Measurements from ENCODE around the gene CYTL1. TPM values are rescaled to one million over a fixed set of nuclear protein-coding genes. Genes with fewer than 3 reads are reported as not detected.

Gene CYTL1
- total RNA-seq, 1 experiment from 2014 or later = not detected

DNA sequence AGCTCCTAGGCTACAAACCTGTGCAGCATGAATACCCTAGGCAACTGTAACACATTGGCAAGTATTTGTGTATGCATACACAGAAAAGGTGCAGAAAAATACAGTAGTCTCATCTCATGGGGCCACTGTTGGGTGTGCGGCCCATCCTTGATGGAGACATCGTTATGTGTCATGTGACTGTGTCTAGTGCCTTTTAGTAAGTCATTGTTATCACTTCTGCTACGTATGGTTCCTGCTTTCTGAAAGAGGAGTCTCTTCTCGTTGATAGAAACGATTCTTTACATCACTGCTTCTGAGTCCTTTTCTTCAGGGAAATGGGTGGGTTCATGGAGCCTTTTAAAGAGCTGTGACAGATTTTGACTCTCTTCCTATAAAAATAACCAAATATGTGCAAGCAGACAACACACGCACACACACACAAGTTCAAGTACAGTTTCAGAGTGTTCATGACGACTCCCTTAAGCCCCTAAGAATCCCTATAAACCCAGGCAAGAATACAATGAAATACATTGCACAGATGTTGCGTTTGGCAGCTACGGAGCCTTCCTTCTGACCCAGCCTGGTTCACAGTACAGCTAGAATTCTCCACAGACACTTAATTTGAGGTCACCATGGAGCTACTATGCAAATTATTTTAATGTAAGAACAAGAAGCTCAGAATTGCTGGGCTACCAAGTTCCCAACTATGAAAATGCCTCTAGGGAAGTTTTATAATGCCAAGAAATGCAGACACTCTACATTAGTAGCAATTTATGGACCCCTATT is 21.8 kb upstream of the CYTL1 start:
- ChIA-PET POLR2A (ENCODE audit: unreplicated experiment) (no interaction called here), CTCF (no interaction called here)
- BruUV-seq (replicated peaks) = no TSS peak
- Histone ChIP-seq H3K4me3 (ENCODE audit: low read length) (no peak overlapping the region), H3K9me3 (ENCODE audit: low read length) (no peaks in the 10 kb centered on the region), H3K79me2 (ENCODE audit: low read length) (no peaks in the 10 kb centered on the region), H3K9me2 (replicated peaks; ENCODE audit: low read length) (no peaks in the 10 kb centered on the region), H3F3A (ENCODE audit: low read length, unreplicated experiment) (no peaks in the 10 kb centered on the region), H3K27me3 (ENCODE audit: low read length) (no peaks in the 10 kb centered on the region), H2AFZ (ENCODE audit: low read length) (no peak overlapping the region), H4K20me1 (ENCODE audit: low read length) (no peaks in the 10 kb centered on the region), H3K9ac (ENCODE audit: low read length) (no peak overlapping the region), H3K36me3 (ENCODE audit: low read depth, low read length) (no peaks in the 10 kb centered on the region), H3K4me1 (ENCODE audit: insufficient read depth, low read length) (peaks cover 23% of the 10 kb centered on the region), H3K4me2 (ENCODE audit: low read length) (no peak overlapping the region), H3K27ac (ENCODE audit: low read length) (no peak overlapping the region)
- intact Hi-C loops (cut with micrococcal nuclease) = no loop called here
- ATAC-seq (no peak), DNase-seq (no peak)
- TF ChIP-seq EZH2 (IDR thresholded peaks at IDR 0.05; ENCODE audit: low read length, unreplicated experiment) (no peak), EZH2phosphoT487 (IDR thresholded peaks at IDR 0.05; ENCODE audit: borderline replicate concordance, low read length) (no peak)
- TF ChIP-seq, protein P1, sequence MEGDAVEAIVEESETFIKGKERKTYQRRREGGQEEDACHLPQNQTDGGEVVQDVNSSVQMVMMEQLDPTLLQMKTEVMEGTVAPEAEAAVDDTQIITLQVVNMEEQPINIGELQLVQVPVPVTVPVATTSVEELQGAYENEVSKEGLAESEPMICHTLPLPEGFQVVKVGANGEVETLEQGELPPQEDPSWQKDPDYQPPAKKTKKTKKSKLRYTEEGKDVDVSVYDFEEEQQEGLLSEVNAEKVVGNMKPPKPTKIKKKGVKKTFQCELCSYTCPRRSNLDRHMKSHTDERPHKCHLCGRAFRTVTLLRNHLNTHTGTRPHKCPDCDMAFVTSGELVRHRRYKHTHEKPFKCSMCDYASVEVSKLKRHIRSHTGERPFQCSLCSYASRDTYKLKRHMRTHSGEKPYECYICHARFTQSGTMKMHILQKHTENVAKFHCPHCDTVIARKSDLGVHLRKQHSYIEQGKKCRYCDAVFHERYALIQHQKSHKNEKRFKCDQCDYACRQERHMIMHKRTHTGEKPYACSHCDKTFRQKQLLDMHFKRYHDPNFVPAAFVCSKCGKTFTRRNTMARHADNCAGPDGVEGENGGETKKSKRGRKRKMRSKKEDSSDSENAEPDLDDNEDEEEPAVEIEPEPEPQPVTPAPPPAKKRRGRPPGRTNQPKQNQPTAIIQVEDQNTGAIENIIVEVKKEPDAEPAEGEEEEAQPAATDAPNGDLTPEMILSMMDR (conservative IDR thresholded peaks at IDR 0.05; ENCODE audit: low read depth, low read length) = no peak

DNA sequence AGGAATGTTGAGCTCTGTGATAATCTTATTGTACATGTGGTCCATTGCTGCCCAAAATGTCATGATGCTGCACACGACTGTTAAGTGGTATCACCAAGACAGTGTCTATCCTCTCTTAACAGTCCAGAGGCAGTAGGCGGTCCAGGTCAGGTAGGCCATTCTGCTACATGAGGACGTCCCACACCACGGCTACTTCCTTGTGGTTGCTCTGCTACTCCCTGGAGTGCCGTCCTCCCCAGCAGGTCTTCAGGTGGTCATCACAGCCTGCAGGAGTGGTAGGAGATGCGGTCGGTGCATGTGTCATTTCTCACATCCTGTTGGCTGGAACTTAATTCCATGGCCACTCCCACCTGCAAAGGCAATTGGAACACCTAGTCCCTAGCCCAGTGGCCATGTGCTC is 20.5 kb upstream of the CYTL1 start:
- ATAC-seq = no peak
- Histone ChIP-seq H3K27ac (ENCODE audit: low read length) (no peak overlapping the region), H3K9me3 (ENCODE audit: low read length) (no peaks in the 10 kb centered on the region), H3K4me2 (ENCODE audit: low read length) (no peak overlapping the region), H3K36me3 (ENCODE audit: low read depth, low read length) (no peaks in the 10 kb centered on the region), H3K27me3 (ENCODE audit: low read length) (no peaks in the 10 kb centered on the region), H2AFZ (ENCODE audit: low read length) (no peak overlapping the region), H3K9me2 (replicated peaks; ENCODE audit: low read length) (no peaks in the 10 kb centered on the region), H3F3A (ENCODE audit: low read length, unreplicated experiment) (no peaks in the 10 kb centered on the region), H3K4me1 (ENCODE audit: insufficient read depth, low read length) (peaks cover 23% of the 10 kb centered on the region), H3K4me3 (ENCODE audit: low read length) (no peak overlapping the region), H3K9ac (ENCODE audit: low read length) (no peak overlapping the region), H3K79me2 (ENCODE audit: low read length) (no peaks in the 10 kb centered on the region), H4K20me1 (ENCODE audit: low read length) (no peaks in the 10 kb centered on the region)
- DNase-seq = no peak
- CTCF ChIA-PET = no interaction called here
- intact Hi-C loops (cut with micrococcal nuclease) = no loop called here
- no TSS peak for BruUV-seq (replicated peaks)
- POLR2A ChIA-PET (ENCODE audit: unreplicated experiment) = no interaction called here
- TF ChIP-seq, protein P1 (conservative IDR thresholded peaks at IDR 0.05; ENCODE audit: low read depth, low read length) = no peak
- no peak for TF ChIP-seq EZH2phosphoT487 (IDR thresholded peaks at IDR 0.05; ENCODE audit: borderline replicate concordance, low read length)

Data from PC-3 (cell line).